ENCODE data around the gene TRPC1.
"Not testable (repeated sequence)": the region's sequence is repeated elsewhere in the genome, so short reads cannot be mapped to it uniquely, and the experiment has no call there.

TRPC1 gene

DNA sequence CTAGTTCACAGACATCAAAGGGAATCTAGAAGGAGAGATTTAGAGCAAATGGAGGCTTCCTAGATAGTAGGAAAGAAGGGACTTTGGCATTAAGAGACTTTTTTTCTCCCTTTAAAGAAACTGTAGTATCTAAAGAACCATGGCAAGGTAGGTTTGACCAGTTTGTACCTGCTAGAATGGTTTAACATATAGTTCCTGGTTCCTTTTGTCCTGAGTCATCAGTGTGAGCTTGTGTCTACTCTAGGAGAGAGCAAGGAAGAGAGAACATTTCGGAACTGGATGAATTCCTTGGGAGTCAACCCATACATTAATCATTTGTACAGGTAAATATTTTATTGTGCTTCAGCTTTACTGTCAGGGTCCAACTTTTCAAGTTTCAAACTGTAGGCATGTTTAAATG is 29.6 kb upstream of the TRPC1 start:
- TF ChIP-seq, protein P1, sequence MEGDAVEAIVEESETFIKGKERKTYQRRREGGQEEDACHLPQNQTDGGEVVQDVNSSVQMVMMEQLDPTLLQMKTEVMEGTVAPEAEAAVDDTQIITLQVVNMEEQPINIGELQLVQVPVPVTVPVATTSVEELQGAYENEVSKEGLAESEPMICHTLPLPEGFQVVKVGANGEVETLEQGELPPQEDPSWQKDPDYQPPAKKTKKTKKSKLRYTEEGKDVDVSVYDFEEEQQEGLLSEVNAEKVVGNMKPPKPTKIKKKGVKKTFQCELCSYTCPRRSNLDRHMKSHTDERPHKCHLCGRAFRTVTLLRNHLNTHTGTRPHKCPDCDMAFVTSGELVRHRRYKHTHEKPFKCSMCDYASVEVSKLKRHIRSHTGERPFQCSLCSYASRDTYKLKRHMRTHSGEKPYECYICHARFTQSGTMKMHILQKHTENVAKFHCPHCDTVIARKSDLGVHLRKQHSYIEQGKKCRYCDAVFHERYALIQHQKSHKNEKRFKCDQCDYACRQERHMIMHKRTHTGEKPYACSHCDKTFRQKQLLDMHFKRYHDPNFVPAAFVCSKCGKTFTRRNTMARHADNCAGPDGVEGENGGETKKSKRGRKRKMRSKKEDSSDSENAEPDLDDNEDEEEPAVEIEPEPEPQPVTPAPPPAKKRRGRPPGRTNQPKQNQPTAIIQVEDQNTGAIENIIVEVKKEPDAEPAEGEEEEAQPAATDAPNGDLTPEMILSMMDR (conservative IDR thresholded peaks at IDR 0.05; ENCODE audit: control insufficient read depth, insufficient read depth, low read depth, low read length) = no peak
- H3K4me3 ChIP-seq (ENCODE audit: control insufficient read depth, low read depth, low read length) = no peak overlapping the region
- DNase-seq (ENCODE audit: low read depth) = no peak

DNA sequence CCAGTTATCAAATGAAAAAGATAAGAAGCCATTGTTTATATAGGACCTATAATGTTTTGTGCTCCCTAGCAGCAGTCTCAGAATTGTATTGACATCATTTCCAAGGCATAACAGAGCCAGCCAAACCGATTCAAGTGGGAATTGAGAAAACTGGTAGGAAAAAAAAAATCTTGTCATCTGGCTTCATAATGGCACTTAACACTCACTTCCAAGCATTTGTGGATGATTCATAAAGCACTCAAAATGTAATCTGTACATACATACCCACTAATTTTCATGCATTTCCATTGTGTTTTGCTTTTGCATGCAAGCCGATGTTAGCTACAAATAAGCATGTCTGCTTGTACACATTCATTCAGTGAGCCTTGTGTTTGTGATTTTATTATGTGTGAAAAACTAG is 18.6 kb upstream of the TRPC1 start:
- no peak overlapping the region for H3K4me3 ChIP-seq (ENCODE audit: control insufficient read depth, low read depth, low read length)
- DNase-seq (ENCODE audit: low read depth) = peak; percentile 5
- TF ChIP-seq, protein P1 (conservative IDR thresholded peaks at IDR 0.05; ENCODE audit: control insufficient read depth, insufficient read depth, low read depth, low read length) = no peak

DNA sequence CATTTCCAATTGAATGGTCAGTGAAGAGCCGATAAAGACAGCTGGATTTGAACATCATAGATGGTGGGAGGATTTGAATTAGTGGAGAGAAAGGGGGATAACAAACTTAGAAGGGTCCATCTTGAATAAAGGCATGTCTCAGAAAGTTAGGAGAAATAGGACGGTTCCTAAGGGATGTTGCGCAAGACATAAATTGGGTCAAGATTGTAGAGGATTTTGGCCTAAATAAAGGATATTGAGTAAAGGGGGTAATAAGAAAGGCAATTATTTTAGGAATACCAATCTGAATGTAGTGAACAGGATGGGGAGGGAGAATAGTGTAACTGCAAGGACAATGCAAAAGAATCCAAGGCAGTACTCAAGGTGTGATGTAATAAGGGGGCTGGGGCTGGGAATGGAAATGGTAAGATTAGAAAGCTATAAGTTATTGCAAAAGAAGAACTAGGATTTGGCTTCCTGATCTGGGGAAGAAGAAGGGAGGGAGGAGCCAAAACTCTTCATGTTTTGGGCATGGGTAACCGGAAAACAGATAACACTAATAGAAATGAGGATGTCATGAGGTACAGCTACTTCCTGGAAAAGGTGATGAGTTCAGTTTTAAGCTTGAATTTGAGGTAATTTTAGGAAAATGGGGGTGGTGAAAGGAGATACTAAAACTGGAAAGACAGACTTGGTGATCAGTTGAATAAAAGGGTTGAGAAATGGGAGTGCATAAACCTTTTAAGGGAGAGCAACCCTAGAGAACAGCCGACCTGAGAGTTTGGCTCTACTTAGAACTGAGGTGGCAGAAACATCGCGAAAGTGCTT is 17.3 kb upstream of the TRPC1 start:
- no peak for DNase-seq (ENCODE audit: low read depth)
- TF ChIP-seq, protein P1 (conservative IDR thresholded peaks at IDR 0.05; ENCODE audit: control insufficient read depth, insufficient read depth, low read depth, low read length) = no peak
- H3K4me3 ChIP-seq (ENCODE audit: control insufficient read depth, low read depth, low read length) = no peak overlapping the region

DNA sequence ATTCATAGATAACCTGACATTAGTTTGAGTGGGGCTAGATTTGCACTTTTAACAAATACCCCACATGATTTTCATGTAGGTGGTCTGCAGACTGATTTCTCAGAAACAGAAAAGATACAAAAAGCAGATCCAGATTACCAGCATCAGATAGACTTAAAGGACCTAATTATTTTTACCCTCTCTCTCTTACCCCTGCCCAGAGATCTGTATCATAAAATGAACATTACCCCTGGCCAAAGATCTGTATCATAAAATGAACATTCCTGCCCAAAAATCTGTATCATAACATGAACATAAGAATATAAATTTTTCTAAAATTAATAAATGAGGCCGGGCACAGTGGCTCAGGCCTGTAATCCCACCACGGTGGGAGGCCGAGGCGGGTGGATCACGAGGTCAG is 14.6 kb upstream of the TRPC1 start:
- H3K4me3 ChIP-seq (ENCODE audit: control insufficient read depth, low read depth, low read length) = no peak overlapping the region
- no peak for DNase-seq (ENCODE audit: low read depth)
- TF ChIP-seq, protein P1 (conservative IDR thresholded peaks at IDR 0.05; ENCODE audit: control insufficient read depth, insufficient read depth, low read depth, low read length) = no peak

DNA sequence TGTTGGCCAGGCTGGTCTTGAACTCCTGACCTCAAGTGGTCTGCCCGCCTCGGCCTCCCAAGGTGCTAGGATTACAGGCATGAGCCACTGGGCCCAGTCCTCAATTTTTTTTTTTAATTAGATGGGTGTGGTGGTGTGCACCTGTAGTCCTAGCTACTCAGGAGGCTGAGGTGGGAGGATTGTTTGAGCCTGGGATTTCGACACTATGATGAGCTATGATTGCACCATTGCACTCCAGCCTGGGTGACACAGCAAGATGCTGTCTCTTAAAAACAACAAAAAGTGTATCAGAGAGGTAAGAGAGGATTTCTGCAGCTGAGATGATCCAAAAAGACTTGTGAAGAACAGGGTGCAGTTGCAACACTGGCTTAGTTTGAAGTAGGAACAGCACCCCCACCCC is 9.0 kb upstream of the TRPC1 start:
- H3K4me3 ChIP-seq (ENCODE audit: control insufficient read depth, low read depth, low read length); DNase-seq (ENCODE audit: low read depth): not testable (repeated sequence)

DNA sequence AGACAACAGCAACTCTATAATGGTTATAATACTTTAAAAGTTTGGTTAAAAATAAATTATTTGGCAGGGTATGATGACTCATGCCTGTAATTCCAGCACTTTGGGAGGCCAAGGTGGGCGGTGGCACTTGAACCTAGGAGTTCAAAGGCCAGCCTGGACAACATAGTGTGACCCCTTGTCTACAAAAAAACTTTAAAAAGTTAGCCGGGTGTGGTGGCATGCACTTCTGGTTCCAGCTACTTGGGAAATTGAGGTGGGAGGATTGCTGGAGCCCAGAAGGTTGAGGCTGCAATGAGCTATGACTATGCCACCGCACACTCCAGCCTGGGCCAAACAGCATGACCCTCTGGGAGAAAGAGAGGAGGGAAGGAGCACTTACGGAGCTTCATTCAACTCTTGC is 7.7 kb upstream of the TRPC1 start:
- TF ChIP-seq, protein P1 (conservative IDR thresholded peaks at IDR 0.05; ENCODE audit: control insufficient read depth, insufficient read depth, low read depth, low read length) = no peak
- DNase-seq (ENCODE audit: low read depth) = no peak
- no peak overlapping the region for H3K4me3 ChIP-seq (ENCODE audit: control insufficient read depth, low read depth, low read length)

DNA sequence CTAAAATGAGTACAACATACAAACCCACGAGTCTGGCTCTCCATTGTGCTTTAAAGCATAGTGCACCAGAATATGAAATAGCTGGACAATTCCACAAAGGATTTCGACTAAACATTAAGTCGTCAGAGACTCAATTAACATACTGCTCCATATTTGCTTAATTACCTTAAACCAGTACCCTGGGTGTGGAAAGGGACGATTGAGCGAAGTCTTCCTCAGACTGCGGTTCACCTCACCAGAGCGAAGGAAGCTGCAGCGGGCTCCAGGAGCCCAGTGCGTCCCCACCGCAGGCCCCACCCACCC is 218 bp upstream of the TRPC1 start:
- no peak for DNase-seq (ENCODE audit: low read depth)
- H3K4me3 ChIP-seq (ENCODE audit: control insufficient read depth, low read depth, low read length) = peak overlapping the region; percentile 74
- TF ChIP-seq, protein P1 (conservative IDR thresholded peaks at IDR 0.05; ENCODE audit: control insufficient read depth, insufficient read depth, low read depth, low read length) = no peak
